HG02588 (cell line): ENCODE measurements around the gene EARS2.
A peak's percentile ranks its signal among the peaks of the same experiment; 100 is the strongest.
"Not testable (repeated sequence)": the region's sequence is repeated elsewhere in the genome, so short reads cannot be mapped to it uniquely, and the experiment has no call there.

Source experiments
- ATAC-seq: cut with Tn5 transposase; IDR thresholded peaks from one replicate; pipeline ENCODE4 v1.9.1; 2021; ENCODE audit warnings: mild to moderate bottlenecking, moderate library complexity; ENCODE audit not compliant: unreplicated experiment

Gene EARS2

DNA sequence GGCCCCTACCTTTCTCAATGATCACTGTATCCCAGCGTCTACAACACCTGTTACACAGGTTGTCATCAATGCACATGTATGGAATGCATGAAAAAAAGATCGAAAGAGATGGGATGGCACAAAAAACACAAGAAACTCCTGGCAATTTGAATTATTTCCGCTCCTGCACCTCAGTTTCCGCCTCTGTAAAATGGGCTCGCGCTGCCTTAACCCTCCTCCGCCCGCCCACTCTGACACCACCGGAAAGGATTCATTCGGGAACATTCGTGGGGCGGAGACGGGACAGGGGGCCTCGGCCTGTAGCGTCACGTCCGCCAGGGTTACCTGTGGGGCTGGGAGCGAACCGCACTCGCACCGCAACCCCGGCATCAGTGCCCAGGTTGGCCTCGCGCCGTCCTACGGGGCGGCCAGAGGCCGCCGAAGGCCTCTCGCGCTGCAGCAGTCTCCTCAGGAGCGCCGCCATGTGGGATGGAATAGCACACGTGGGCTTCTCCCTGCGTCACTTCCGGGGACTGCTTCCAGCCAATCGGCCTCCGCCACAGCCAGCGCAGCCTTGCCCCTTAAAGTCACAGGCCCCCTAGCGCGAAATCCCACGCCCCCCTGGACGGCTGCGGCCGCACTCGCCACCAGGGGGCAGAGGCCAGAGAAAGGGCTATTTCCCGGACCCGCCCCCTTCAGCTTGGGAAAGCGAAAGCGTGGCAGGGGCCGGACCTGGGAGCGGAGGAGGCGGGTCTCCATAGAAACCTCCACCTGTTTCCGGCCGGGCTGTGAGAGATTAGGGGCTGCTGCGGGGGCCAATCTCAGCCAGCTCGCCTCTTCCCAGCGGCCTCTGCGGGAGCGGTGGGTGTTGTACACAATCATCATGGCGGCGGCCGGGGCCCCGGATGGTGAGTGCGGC is at the start of gene EARS2, which contains the start of gene UBFD1:
TSS of gene EARS2 (minus strand) at position 470 of the 898 bp plus-strand sequence. CDS start at position 463, 7 bp downstream.
TSS of gene UBFD1 (plus strand) at position 847 of the 898 bp plus-strand sequence. CDS start at position 863, 16 bp downstream.
- peak; percentile 87 for ATAC-seq

GRCh38 chr16:23597003-23597756 is 40.0 kb upstream of the EARS2 start:
- ATAC-seq: no peak

DNA sequence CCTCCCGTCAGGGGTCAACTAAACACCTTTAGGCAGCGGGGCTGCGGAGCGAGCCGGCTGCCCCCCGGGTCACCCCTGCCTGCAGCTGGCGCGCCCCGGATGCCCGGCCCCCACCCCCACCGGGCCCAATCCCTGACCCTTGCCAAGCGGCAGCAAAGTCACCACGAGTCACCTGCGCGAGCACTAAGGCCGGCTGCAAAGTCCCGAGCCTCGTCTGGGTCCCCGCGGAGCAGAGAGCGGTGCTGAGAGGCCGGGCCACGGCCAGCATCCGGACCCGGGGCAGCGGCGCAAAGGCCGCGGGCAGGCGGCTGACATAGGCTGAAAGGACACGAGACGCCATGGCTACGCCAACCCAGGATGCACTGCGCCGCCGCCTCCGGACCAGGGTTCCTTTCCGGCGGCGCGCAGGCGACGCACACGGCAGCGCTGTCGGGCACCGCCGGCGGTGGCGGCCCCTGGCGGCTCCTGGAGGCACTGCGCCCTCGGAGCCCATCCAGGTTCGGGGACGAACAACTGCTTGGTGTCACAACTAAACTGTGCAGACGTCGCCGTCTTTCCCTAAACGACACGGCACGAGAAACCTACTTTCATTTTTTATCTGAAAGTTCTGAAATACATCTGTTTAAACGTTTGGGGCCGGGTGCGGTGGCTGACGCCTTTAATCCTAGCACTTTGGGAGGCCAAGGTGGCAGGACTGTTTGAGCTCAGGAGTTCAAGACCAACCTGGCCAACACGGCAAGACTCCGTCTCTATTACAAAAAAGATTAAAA is 39.0 kb upstream of the EARS2 start, which contains the start of gene NDUFAB1:
TSS of gene NDUFAB1 (minus strand) at position 366 of the 770 bp plus-strand sequence. CDS start at position 340, 26 bp downstream.
- ATAC-seq: peak; percentile 92

GRCh38 chr16:23595246-23595950 is 38.2 kb upstream of the EARS2 start:
- no peak for ATAC-seq

GRCh38 chr16:23594186-23594585 is 37.0 kb upstream of the EARS2 start:
- no peak for ATAC-seq

DNA sequence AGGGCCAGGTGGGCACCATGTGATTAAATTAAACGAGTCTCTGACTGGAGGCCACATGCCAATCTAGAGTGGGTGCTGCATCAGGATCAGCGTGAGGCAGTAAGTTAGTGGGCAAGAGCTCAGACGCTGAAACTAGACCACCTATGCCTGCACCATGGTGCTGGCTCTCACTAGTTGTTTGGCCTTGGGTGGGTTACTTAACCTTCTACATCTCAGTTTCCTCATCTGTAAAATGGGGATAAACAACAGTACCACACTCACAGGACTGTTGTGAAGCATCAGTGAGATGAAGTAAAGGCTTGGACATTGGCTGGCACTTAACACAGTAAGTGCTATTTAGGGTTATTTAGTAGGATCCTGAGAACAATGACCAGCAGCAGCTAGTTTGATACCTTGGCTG is 33.0 kb upstream of the EARS2 start:
- ATAC-seq: no peak

GRCh38 chr16:23587726-23588125 is 30.6 kb upstream of the EARS2 start:
- ATAC-seq: no peak

DNA sequence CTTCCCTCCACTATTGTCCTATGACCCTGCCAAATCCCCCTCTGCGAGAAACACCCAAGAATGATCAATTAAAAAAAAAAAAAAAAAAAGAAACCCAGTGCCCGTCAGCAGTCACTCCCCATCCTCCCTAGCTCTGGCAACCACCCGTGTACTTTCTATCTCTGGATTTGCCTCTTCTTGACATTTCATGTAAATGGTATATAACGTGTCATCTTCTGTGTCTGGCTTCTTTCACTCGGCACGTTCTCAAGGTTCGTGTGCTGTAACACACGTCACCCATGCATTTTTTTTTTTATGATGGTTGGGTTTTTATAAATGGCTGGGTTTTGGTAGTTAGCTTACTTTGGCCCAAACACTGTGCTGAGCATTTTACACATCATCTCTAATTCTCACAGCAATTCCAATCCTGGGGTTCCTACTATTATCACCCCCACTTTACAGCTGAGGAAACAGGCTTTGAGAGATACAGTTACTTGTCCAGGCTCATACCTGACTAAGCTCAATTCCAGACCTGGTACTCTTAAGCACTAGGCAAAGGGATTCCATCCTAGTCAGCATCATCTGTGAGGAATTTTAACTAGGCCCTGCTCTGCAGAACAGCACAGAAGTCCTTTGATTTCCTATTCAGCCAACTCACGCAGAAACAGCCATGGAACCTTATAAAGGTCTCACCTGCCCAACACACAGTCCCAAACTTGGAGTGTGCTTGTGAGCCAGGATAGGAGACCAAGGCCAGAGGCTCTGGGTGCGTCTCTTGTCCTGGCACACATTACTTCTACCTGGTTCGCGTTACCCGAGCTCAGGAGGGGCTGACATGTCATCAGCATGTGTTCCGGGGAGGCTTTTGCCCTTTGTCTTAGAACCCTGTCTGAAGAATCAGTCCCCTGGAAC is 27.3 kb upstream of the EARS2 start:
- ATAC-seq: no peak

GRCh38 chr16:23583271-23583670 is 26.1 kb upstream of the EARS2 start:
- ATAC-seq: not testable (repeated sequence)

DNA sequence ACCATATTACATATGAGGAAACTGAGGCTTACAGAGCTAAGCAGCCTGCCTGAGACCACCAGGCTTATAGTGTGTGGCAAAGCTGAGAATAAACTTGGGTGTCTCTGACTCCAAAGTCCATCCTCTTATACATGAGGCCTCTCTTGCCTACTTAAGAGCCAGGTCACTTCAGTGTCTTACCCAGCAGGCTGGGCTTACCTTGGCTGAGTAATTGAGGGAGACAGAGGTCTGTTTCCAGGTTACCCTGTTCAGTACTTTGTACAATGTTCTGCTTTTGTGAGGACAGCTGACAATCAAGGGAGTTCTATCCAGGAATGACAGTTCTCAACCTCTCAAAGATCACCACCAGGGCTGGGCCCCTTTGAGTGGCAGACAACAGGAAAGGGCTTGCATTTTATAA is 24.6 kb upstream of the EARS2 start:
- ATAC-seq: no peak

DNA sequence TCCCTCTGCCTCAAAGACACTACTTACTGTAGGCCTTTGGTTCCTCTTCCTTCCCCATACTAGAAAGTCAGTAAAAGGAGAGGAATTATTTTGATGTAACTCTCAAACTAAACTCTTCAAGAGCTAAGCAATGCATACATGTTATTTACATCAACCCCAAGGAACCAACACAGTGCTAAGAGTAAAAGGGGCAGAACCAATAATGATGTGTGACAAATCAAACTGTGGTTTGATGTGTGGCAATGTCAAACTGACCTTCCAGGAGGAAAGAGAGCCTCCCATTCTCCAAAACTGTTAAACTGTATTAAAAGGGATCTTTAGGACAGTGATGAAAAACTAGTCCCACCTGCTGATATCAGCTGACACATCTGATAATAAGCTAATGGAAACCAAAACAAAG is 23.2 kb upstream of the EARS2 start:
- ATAC-seq: no peak

- ATAC-seq: no peak
These were observed 22.2 kb upstream of the EARS2 start for GRCh38 chr16:23579371-23579770.

DNA sequence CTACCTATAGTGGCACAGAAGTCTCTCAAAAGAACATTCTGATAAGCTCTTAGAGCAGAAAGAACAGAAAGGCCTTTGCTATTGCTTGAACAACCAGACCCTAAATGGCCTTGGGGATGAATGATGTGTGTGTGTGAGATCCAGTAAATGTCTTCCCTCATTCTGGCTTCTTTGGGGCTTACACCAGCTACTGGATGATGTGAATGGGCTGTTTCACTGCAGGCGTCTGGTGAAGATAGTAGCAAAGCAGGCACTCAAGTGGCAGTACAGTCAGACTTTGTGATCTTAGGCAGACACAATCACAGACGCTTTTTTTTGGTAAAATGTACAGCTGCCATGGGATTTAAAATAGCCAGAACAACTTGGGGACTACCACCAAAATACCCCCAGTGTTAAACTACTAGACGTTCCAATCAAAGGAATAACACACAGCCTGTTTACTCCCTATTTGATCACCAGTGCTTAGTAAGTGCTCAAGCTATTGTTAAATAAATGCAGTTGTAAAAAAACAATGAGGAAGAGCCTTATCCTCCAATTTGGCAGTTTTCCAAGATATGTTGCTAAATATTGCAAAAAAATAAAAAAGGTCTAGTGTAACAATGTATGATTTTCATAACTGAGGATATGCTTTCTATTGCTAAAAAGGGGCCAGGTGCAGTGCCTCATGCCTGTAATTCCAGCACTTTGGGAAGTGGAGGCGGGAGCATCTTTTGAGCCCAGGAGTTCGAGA is 21.1 kb upstream of the EARS2 start:
- no peak for ATAC-seq

DNA sequence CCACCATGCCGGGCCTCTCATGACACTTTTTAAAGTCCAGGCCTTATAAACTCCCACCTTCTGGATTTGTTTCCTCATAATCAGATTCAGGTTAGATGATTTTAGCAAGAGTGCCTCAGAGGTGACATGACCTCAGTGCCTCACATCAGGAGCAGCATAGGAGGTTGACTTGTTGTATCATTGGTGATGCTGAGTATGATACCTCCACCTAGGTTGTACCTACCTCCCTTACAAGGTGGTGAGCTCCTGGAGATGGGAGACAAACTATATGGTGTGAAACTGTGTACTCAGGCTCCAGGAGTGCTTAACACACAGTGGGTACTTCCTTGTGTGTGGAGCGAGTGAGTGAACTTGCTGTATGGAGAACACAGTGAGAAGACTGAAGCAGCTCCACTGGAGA is 20.3 kb upstream of the EARS2 start:
- ATAC-seq: no peak

GRCh38 chr16:23575834-23576233 is 18.7 kb upstream of the EARS2 start:
- ATAC-seq: no peak

- no peak for ATAC-seq
These were observed 16.7 kb upstream of the EARS2 start for GRCh38 chr16:23573817-23574216.

- no peak for ATAC-seq
These were observed 15.2 kb upstream of the EARS2 start for GRCh38 chr16:23572394-23572793.

GRCh38 chr16:23571895-23572294 is 14.7 kb upstream of the EARS2 start:
- no peak for ATAC-seq
